PC-3 (cell line): ENCODE data around the gene KRTAP10-5.

ENCODE experiments used
- CTCF ChIP-seq: fragments of 300-600 bp; sonication (generic); conservative IDR thresholded peaks from 2 replicates; pipeline ENCODE4 v1.5.1; 2017; ENCODE audit warnings: antibody characterized with exemption, low read depth, mild to moderate bottlenecking, low read length
- EZH2phosphoT487 ChIP-seq: fragments of 300-600 bp; sonication (generic); IDR thresholded peaks from 2 replicates; pipeline ENCODE4 v1.6.1; 2018; ENCODE audit warnings: mild to moderate bottlenecking, antibody characterized with exemption, low read length, borderline replicate concordance

- TF ChIP-seq CTCF (no peak), EZH2phosphoT487 (no peak)
Observed at GRCh38 chr21:44623575-44623974, 43.2 kb upstream of the KRTAP10-5 start.
